ENCODE results near the gene SORCS2.

DNA sequence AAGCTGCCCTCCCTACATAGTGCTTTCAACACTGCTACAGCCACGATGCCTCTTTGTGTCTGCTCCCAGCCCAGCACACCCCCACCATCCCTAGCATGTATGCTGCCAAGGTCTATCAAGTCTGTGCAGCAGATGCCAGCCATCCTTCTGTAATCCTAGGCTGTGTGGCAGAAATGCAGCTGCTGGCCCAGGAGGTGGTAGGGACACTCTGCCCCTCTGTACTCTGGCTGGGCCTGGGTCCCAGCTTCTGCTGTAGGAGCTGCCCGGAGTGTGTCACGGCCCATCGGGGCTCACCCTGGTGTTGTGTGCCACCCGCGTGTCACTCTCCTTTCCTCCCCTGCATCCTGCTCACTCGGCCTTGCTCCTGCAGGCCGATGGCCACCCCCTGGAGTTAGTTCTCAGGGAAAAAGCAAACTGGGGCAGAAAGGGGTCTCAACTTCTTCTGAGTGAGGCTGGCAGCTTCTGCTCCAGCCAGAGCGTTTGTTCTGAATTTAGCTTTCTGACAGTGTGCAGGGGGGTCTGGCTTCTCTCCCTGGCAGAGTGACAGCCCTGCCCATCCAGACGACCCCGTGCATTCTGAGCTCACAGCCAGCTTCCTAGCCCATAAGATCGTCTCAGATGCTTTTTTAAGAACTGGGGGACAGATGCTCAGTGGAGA, 219.7 kb downstream of the SORCS2 start:
- TF ChIP-seq, protein P1, sequence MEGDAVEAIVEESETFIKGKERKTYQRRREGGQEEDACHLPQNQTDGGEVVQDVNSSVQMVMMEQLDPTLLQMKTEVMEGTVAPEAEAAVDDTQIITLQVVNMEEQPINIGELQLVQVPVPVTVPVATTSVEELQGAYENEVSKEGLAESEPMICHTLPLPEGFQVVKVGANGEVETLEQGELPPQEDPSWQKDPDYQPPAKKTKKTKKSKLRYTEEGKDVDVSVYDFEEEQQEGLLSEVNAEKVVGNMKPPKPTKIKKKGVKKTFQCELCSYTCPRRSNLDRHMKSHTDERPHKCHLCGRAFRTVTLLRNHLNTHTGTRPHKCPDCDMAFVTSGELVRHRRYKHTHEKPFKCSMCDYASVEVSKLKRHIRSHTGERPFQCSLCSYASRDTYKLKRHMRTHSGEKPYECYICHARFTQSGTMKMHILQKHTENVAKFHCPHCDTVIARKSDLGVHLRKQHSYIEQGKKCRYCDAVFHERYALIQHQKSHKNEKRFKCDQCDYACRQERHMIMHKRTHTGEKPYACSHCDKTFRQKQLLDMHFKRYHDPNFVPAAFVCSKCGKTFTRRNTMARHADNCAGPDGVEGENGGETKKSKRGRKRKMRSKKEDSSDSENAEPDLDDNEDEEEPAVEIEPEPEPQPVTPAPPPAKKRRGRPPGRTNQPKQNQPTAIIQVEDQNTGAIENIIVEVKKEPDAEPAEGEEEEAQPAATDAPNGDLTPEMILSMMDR (IDR thresholded peaks at IDR 0.05) = no peak
- no peak for TF ChIP-seq TCF7L2 (IDR thresholded peaks at IDR 0.05; ENCODE audit: low read depth, low read length)

Measured in Panc1 (cell line).